Measurements from ENCODE around the gene RPUSD1. TPM values are rescaled to one million over a fixed set of nuclear protein-coding genes. Genes with fewer than 3 reads are reported as not detected.

Gene RPUSD1
- total and polyA plus RNA-seq, 2 of the 13 experiments (the other 11 are each of a cell fraction or from before 2014, with no cell fraction given) = 13.1 to 26.2 TPM

- peak; percentile 66 for TF ChIP-seq DRAP1 (CRISPR knock-in tag; IDR thresholded peaks at IDR 0.05)
- peak; percentile 78; the same call in 1 of the 2 replicates for TF ChIP-seq ZNF138 (CRISPR knock-in tag; IDR thresholded peaks at IDR 0.05; ENCODE audit: low read depth)
- TF ChIP-seq ZNF792 (CRISPR knock-in tag; IDR thresholded peaks at IDR 0.05) = peak; percentile 71; the same call in 1 of the 2 replicates
- peak; percentile 12; the same call in 1 of the 2 replicates for TF ChIP-seq RFX1 (IDR thresholded peaks at IDR 0.05)
- TF ChIP-seq ZNF407 (CRISPR knock-in tag; IDR thresholded peaks at IDR 0.05; ENCODE audit: not compliant biosample characterization) = peak; percentile 86
- peak; percentile 35; the same call in 1 of the 2 replicates for TF ChIP-seq FOXO1 (CRISPR knock-in tag; IDR thresholded peaks at IDR 0.05)
- peak; percentile 90; the same call in 1 of the 2 replicates for TF ChIP-seq ZBTB10 (CRISPR knock-in tag; IDR thresholded peaks at IDR 0.05; ENCODE audit: borderline replicate concordance)
- TF ChIP-seq TSC22D2 (CRISPR knock-in tag; IDR thresholded peaks at IDR 0.05; ENCODE audit: borderline replicate concordance) = peak; percentile 90
- TF ChIP-seq ZBTB25 (CRISPR knock-in tag; IDR thresholded peaks at IDR 0.05) = peak; percentile 84
- TF ChIP-seq AGO2 (optimal IDR thresholded peaks at IDR 0.05; ENCODE audit: low read depth, low read length) = peak; percentile 10
- no peak for TF ChIP-seq NFE2L2 (IDR thresholded peaks at IDR 0.05; ENCODE audit: low read length)
- peak; percentile 82; the same call in 1 of the 2 replicates for TF ChIP-seq KDM3A (CRISPR knock-in tag; IDR thresholded peaks at IDR 0.05; ENCODE audit: low read depth)
- TF ChIP-seq ATAD3A (CRISPR knock-in tag; IDR thresholded peaks at IDR 0.05) = no peak
- peak; percentile 80 for TF ChIP-seq MXD1 (CRISPR knock-in tag; IDR thresholded peaks at IDR 0.05)
- peak; percentile 65 for TF ChIP-seq TEAD3 (CRISPR knock-in tag; optimal IDR thresholded peaks at IDR 0.05; ENCODE audit: borderline replicate concordance)
- TF ChIP-seq U2AF1 (optimal IDR thresholded peaks at IDR 0.05; ENCODE audit: low read depth, low read length) = no peak
- TF ChIP-seq NR2F6 (IDR thresholded peaks at IDR 0.05) = no peak
- peak; percentile 58; the same call in 1 of the 2 replicates for TF ChIP-seq NR2F6 (CRISPR knock-in tag; IDR thresholded peaks at IDR 0.05)
These were observed 47.2 kb downstream of the RPUSD1 start, which contains the start of gene CIAO3 (continued) for GRCh38 chr16:740764-741505.
